Prostate gland (tissue), 2 donors: ENCODE data around the gene ICE2.

Experiments used
- CTCF ChIP-seq, 4 experiments: fragments of 200-600 bp in 2 of 4; fragments of 450-650 bp in 2 of 4; sonication (generic) in 2 of 4; IDR thresholded peaks; 1 replicate in 3 of 4; 2 replicates in 1 of 4; pipeline ENCODE4 v1.5.1; 2016 to 2019; ENCODE audit warnings: antibody characterized with exemption in 4 of 4, mild to moderate bottlenecking in 2 of 4, moderate library complexity in 2 of 4
- POLR2A ChIP-seq: fragments of 450-650 bp; IDR thresholded peaks from one replicate; pipeline ENCODE4 v1.6.1; 2016; ENCODE audit warnings: antibody characterized with exemption, mild to moderate bottlenecking
- POLR2AphosphoS5 ChIP-seq: sonication (generic); formaldehyde crosslinking; IDR thresholded peaks from one replicate; pipeline ENCODE4 v1.6.1; 2017; ENCODE audit warnings: antibody characterized with exemption

GRCh38 chr15:60442031-60442650 lies 36.8 kb downstream of the ICE2 start:
- no peak for TF ChIP-seq CTCF (IDR thresholded peaks at IDR 0.05)
- no peak for TF ChIP-seq POLR2AphosphoS5
- TF ChIP-seq POLR2A = no peak
